Occipital lobe (tissue), 2 donors: ENCODE data around the gene CD79B. TPM values are rescaled to one million over a fixed set of nuclear protein-coding genes. Genes with fewer than 3 reads are reported as not detected.

Experiments used
- small RNA-seq: library from RNA; depleted of rRNA; stranded (forward); fragments of <200 nt; gene quantifications from one replicate; pipeline ENCODE3, GENCODE V24; 2014
- total RNA-seq: library from RNA; depleted of rRNA; stranded (reverse); fragments of >200 nt; gene quantifications from one replicate; pipeline ENCODE4 v1.2.3, GENCODE V29; 2014

CD79B gene
- total RNA-seq, 1 donor from 2014 or later = not detected

Small RNAs within 50 kb of the gene (small RNA-seq; reads per million reads assigned to genes)
- gene AC040958.1 (not detected), gene AC127029.1 (not detected), gene GH1 (not detected)

Other genes starting within 250 kb of the CD79B start
- 15.0 TPM for gene LIMD2, start 232.2 kb downstream of the CD79B start, total RNA-seq
- 27.8 TPM for gene STRADA, start 190.5 kb downstream of the CD79B start, total RNA-seq
- 49.9 TPM for gene CCDC47, start 158.7 kb downstream of the CD79B start, total RNA-seq
- gene DDX42, start 158.2 kb downstream of the CD79B start, total RNA-seq = 73.5 TPM
- 38.8 TPM for gene PSMC5, start 104.9 kb downstream of the CD79B start, total RNA-seq
- gene FTSJ3, start 104.7 kb downstream of the CD79B start, total RNA-seq = 40.4 TPM
- 13.1 TPM for gene SMARCD2, start 89.6 kb downstream of the CD79B start, total RNA-seq
- gene CSH2, start 58.7 kb downstream of the CD79B start, total RNA-seq = not detected
- gene GH2, start 50.4 kb downstream of the CD79B start, total RNA-seq = not detected
- gene CSH1, start 35.8 kb downstream of the CD79B start, total RNA-seq = not detected
- gene CSHL1, start 21.1 kb downstream of the CD79B start, total RNA-seq = not detected
- not detected for gene GH1, start 13.5 kb downstream of the CD79B start, total RNA-seq
- gene SCN4A, start 40.6 kb upstream of the CD79B start, total RNA-seq = not detected
- gene PRR29, start 66.0 kb upstream of the CD79B start, total RNA-seq = 0.78 TPM
- gene ICAM2, start 88.3 kb upstream of the CD79B start, total RNA-seq = 8.4 TPM
- 5.9 TPM for gene ERN1, start 197.8 kb upstream of the CD79B start, total RNA-seq